Activated CD4-positive, alpha-beta T cell treated with anti-CD3 and anti-CD28 coated beads, Interleukin-2, amount 10 ng/mL, durations not matched to agents 7 days and 5 days (primary cell): Measurements from ENCODE around the gene OSBPL6. TPM values are rescaled to one million over a fixed set of nuclear protein-coding genes. Genes with fewer than 3 reads are reported as not detected.

Source experiments
- CTCF ChIA-PET: fragments of 350-600 bp; sonication (Branson Sonifier 250); formaldehyde crosslinking; loops from one replicate; lab custom pipeline; 2021; ENCODE audit warnings: antibody characterized with exemption; lab: Charles Lee
- POLR2A ChIA-PET: fragments of 350-600 bp; sonication (Branson Sonifier 250); formaldehyde crosslinking; loops from one replicate; lab custom pipeline; 2021; ENCODE audit warnings: antibody characterized with exemption; lab: Charles Lee
- DNase-seq: peaks from one replicate; pipeline ENCODE4 v3.0.0-alpha.2; 2020
- H3K27ac Mint-ChIP-seq: one replicate; pipeline ENCODE4 v1.8.0; 2021; ENCODE audit warnings: mild to moderate bottlenecking, moderate library complexity, mixed read lengths
- H3K27me3 Mint-ChIP-seq: one replicate; pipeline ENCODE4 v1.8.0; 2021; ENCODE audit warnings: mixed read lengths
- H3K36me3 Mint-ChIP-seq: one replicate; pipeline ENCODE4 v1.8.0; 2021; ENCODE audit warnings: low read depth, mixed read lengths
- H3K4me1 Mint-ChIP-seq: one replicate; pipeline ENCODE4 v1.8.0; 2021; ENCODE audit warnings: mixed read lengths
- H3K4me3 Mint-ChIP-seq: one replicate; pipeline ENCODE4 v1.8.0; 2021; ENCODE audit warnings: mild to moderate bottlenecking, moderate library complexity, mixed read lengths
- H3K9me3 Mint-ChIP-seq: one replicate; pipeline ENCODE4 v1.8.0; 2021; ENCODE audit warnings: mixed read lengths
- total RNA-seq, 2 experiments: library from RNA; stranded (reverse); gene quantifications; one replicate each; pipeline ENCODE4 v1.2.3, GENCODE V29; 2021

Gene OSBPL6
- total RNA-seq, 2 experiments from 2014 or later: 0.35 to 0.52 TPM

DNA sequence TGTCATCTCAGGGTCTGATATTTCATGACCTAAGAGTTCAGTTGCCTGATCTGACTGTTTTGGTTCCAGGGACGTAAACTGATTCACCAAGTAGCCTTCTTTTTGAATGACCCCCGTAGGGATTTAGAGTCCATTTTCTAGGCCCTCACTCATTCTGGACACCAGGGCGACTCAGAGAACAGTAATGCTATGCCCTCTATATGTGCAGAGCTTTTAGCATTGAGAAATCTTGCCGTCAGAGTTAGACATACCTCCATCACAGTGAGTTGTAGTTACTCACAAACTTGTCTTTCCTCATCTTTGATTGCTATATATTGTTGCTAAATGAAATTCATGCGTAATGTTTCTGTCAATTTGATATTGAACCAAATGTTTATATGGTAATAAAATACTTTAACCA, 92.3 kb downstream of the OSBPL6 start:
- Mint-ChIP-seq H3K4me3 (no peak overlapping the region), H3K4me1 (peaks cover 2% of the 10 kb centered on the region)
- CTCF ChIA-PET: interaction anchor here (0.6 kb wide), 1 partner anchor 34 kb away, joined by 3 read pairs; no protein-coding TSS in a partner anchor

DNA sequence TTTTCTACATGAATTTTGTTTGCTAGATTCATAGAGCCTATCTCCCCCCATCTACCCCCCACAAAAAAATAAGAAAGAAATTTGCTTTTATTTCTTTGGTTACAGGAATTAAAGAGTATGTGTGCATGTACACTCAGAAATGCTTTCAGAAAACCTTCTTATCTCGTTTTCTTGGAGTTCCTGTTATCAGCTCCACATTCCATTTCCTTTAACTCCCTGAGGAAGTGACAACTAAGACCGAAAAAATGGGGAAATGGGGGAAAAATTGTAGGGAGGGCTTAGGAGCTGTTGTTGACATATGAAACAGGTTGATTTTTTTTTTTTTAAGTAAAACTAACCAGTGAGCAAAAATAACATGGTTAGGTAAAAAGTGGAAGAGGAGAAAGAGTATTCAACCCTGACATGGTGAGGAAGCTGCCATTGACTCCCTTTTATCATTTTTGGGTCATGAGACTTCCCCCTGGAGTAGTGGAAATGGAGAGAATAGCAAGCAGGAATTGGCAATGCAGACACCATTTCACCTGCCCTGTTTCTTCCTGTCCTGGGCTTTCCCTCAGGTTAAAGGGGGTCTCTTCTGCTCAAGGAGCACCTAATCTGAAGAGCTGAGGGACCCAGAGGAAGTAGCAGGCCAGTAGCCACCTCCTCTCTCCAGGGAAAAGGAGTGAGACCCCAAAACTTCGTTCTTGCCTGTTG, 93.5 kb downstream of the OSBPL6 start:
- POLR2A ChIA-PET: no interaction called here
- H3K4me3 Mint-ChIP-seq: no peak overlapping the region
- H3K4me1 Mint-ChIP-seq: peaks cover 2% of the 10 kb centered on the region
- CTCF ChIA-PET: interaction anchor here (0.7 kb wide), 1 partner anchor 20 kb away, joined by 3 read pairs; no protein-coding TSS in a partner anchor
- no peaks in the 10 kb centered on the region for H3K9me3 Mint-ChIP-seq
- no peak for DNase-seq
- no peak overlapping the region for H3K27ac Mint-ChIP-seq
- H3K36me3 Mint-ChIP-seq: no peaks in the 10 kb centered on the region
- H3K27me3 Mint-ChIP-seq: peaks cover 15% of the 10 kb centered on the region

More for the DNA sequence above, 92.3 kb downstream of the OSBPL6 start:
- H3K9me3 Mint-ChIP-seq: no peaks in the 10 kb centered on the region
- POLR2A ChIA-PET: no interaction called here
- no peaks in the 10 kb centered on the region for H3K36me3 Mint-ChIP-seq
- DNase-seq: no peak
- H3K27me3 Mint-ChIP-seq: peaks cover 8% of the 10 kb centered on the region
- H3K27ac Mint-ChIP-seq: no peak overlapping the region

DNA sequence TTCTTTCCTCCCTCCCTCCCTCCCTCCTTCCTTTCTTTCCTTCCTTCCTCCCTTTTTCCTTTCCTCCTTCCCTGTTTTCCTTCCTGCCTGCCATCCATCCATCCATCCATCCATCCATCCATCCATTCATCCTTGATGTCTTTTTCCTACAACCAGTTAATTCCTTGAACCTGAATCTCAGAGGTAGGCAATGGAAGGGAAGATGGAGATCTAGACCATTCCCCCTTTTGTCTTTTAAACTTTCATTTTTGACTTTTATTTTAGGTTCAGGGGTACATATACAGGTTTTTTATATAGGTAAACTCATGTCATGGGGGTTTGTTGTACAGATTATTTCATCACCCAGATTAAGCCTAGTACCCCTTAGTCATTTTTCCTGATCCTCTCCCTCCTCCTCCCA, 97.4 kb downstream of the OSBPL6 start:
- CTCF ChIA-PET: no interaction called here
- peaks cover 26% of the 10 kb centered on the region for H3K27me3 Mint-ChIP-seq
- no peak overlapping the region for H3K27ac Mint-ChIP-seq
- no peaks in the 10 kb centered on the region for H3K9me3 Mint-ChIP-seq
- H3K4me3 Mint-ChIP-seq: no peak overlapping the region
- DNase-seq: no peak
- H3K4me1 Mint-ChIP-seq: no peaks in the 10 kb centered on the region
- H3K36me3 Mint-ChIP-seq: no peaks in the 10 kb centered on the region
- POLR2A ChIA-PET: no interaction called here

DNA sequence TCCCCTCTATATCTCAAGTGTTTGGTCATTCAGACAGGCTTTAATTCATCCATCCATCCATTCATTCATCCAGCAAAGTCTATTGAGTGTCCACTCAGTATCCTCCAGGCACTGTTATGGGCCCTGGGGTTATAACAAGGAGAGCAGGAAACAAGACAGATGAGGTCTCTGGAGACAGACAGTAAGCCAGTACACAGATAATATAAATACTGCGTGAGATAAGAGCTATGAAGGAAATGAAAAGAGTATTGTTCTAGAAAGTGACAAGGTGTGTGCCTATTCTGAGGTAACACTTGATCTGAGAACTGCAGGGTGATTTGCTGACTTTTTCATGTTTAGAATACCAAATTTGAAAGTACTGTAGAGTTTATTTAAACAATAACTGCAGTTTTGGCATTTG, 98.3 kb downstream of the OSBPL6 start:
- H3K27me3 Mint-ChIP-seq: peaks cover 26% of the 10 kb centered on the region
- no peak overlapping the region for H3K4me3 Mint-ChIP-seq
- no peaks in the 10 kb centered on the region for H3K36me3 Mint-ChIP-seq
- H3K4me1 Mint-ChIP-seq: no peaks in the 10 kb centered on the region
- POLR2A ChIA-PET: no interaction called here
- no peak overlapping the region for H3K27ac Mint-ChIP-seq
- CTCF ChIA-PET: no interaction called here
- no peak for DNase-seq
- H3K9me3 Mint-ChIP-seq: no peaks in the 10 kb centered on the region

DNA sequence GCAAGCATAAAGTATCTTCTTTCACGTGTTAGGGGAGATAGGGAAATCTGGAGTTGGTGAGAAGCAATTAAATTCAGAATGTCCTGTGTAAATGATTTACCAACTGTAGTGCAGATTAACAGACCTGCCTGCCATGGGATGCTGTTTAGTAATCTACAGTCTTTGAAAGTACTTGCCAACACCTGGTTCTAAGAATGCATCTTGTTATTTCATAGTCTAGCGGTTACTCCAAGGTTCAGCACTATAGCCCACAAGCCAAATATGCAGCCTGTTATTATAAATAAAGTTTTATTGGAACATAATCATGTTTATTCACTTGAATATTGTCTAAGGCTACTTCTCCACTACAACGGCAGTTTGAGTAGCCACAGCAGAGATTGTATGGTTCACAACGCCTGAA, 100.8 kb downstream of the OSBPL6 start:
- no peaks in the 10 kb centered on the region for H3K36me3 Mint-ChIP-seq
- peaks cover 28% of the 10 kb centered on the region for H3K27me3 Mint-ChIP-seq
- no peak for DNase-seq
- CTCF ChIA-PET: no interaction called here
- H3K9me3 Mint-ChIP-seq: no peaks in the 10 kb centered on the region
- POLR2A ChIA-PET: no interaction called here
- no peaks in the 10 kb centered on the region for H3K4me1 Mint-ChIP-seq
- no peak overlapping the region for H3K4me3 Mint-ChIP-seq
- no peak overlapping the region for H3K27ac Mint-ChIP-seq

DNA sequence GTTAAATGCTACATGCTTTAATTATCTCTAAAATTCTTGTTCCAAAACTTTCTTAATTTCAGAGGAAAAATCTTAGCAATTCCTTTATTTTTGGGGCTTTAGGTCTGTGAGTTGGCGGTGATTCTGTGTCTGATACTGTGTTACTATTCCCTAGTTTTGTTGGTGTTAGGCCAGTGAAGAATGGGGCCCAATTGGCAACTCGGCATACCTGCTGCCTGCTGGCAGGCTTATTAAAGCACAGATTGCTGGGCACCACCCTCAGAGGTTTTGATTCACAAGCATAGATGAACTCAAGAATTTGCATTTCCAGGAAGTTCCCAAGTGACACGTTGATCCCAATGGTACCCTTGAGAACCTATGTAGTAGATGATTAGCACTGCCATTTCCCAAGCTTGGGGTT, 101.6 kb downstream of the OSBPL6 start:
- POLR2A ChIA-PET: no interaction called here
- CTCF ChIA-PET: interaction anchor here (0.5 to 1.2 kb wide), 2 partner anchors 29 to 45 kb away, joined by 3 read pairs; no protein-coding TSS in a partner anchor
- no peaks in the 10 kb centered on the region for H3K9me3 Mint-ChIP-seq
- no peak for DNase-seq
- no peaks in the 10 kb centered on the region for H3K36me3 Mint-ChIP-seq
- peaks cover 28% of the 10 kb centered on the region for H3K27me3 Mint-ChIP-seq
- no peak overlapping the region for H3K4me3 Mint-ChIP-seq
- no peaks in the 10 kb centered on the region for H3K4me1 Mint-ChIP-seq
- H3K27ac Mint-ChIP-seq: no peak overlapping the region

DNA sequence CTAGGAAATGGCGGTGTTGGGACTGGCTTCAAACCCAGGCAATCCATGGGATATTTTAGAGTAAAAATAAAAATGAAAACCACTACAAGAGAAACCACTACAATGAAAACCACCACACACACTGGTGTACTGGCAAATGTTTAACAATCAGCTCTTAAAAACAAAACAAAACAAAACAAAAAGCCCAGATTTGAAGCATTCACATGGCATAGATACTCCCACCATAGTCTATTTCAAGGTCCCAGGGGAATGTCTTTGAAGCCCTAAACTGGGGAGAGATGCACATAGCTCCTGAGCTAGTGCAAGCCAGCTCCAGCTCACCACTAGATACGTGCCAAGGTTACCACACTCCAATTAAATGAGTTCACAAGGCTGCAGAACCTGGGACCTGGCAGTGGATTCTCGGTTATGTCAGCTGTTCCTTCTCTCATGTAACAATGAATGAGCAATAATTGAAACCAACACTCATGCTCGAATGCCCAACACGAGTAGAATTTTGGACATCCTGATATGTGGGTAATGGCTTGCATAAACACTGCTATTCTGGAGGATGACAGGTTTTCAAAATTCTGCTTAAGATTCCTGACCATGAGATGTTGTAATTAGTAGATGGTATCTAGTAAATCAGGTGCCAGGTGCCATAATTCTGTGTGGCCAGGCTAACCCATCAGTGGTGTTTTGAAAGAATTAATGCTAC, 102.2 kb downstream of the OSBPL6 start:
- ChIA-PET POLR2A (no interaction called here), CTCF (interaction anchor here (0.5 to 1.2 kb wide), 2 partner anchors 30 to 46 kb away, joined by 3 read pairs; no protein-coding TSS in a partner anchor)
- Mint-ChIP-seq H3K9me3 (no peaks in the 10 kb centered on the region), H3K4me3 (no peak overlapping the region), H3K27me3 (peaks cover 23% of the 10 kb centered on the region), H3K36me3 (no peaks in the 10 kb centered on the region), H3K4me1 (no peaks in the 10 kb centered on the region), H3K27ac (no peak overlapping the region)
- DNase-seq: no peak

DNA sequence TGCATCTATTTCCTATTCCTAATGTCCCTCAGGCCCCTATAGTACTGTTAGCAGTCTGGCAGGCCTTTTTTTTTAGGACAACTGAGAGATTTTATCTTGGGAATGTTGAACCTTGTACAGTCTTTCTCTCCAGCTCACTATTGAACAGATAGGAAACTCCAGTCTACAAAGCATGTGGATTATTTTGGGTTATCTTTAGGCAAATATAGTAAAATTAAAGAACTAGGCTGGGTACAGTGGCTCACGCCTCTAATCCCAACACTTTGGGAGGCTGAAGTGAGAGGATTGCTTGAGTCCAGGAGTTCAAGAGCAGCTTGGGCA, 102.7 kb downstream of the OSBPL6 start:
- Mint-ChIP-seq H3K27me3 (peaks cover 20% of the 10 kb centered on the region), H3K9me3 (no peaks in the 10 kb centered on the region), H3K4me1 (no peaks in the 10 kb centered on the region), H3K27ac (no peak overlapping the region), H3K4me3 (no peak overlapping the region), H3K36me3 (no peaks in the 10 kb centered on the region)
- POLR2A ChIA-PET: no interaction called here
- DNase-seq: no peak
- CTCF ChIA-PET: interaction anchor here (1.2 kb wide), 1 partner anchor 30 kb away, joined by 3 read pairs; no protein-coding TSS in a partner anchor

DNA sequence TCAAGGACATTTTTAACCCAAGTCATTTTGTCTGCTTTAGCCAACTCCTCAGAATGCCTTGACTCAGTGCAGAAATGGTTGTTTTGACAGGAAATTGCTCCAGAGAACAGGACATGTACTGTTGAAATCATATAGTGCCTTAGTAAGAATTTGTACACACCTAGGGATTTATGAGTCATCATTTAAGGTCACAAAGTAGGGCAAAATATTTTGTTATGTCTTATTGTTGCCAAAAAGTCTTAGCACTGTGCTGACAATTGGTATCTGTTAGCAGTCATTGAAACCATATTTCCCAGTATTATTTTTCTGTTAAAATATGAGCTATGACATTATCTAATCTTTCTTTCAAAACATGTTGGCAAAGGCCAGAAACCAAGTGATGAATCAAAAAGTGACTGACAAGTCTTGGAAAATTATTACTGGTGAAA, 104.5 kb downstream of the OSBPL6 start:
- H3K9me3 Mint-ChIP-seq: no peaks in the 10 kb centered on the region
- no peaks in the 10 kb centered on the region for H3K4me1 Mint-ChIP-seq
- CTCF ChIA-PET: no interaction called here
- no peaks in the 10 kb centered on the region for H3K36me3 Mint-ChIP-seq
- no peak overlapping the region for H3K27ac Mint-ChIP-seq
- DNase-seq: no peak
- POLR2A ChIA-PET: no interaction called here
- peaks cover 21% of the 10 kb centered on the region for H3K27me3 Mint-ChIP-seq
- H3K4me3 Mint-ChIP-seq: no peak overlapping the region

DNA sequence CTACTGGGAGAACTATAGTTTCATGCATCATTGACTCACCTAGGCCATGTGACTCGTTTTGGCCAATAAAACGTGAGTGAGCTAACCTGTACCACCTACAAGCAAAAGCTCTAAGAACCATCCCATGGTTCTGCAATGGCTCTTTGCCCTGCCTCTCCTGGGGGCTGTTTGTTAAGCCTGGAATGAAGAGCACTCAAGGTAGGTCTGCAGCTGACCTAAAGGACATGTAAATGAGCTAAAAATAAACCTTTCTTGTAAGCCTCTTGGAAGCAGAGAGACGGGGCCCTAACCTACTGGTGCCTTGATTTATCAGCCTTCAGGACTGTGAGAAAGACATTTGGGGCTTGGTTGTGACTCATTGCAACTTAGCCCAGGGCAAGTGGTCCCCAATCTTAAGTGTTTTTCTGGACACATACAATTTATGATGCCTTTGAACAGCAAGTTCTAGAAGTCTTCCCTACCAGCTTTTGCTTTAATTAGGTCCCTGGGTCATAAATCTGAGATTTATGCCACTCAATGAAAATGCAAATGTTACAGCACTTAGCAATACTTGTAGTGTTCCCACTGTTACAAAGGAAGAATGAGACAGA, 107.4 kb downstream of the OSBPL6 start:
- Mint-ChIP-seq H3K9me3 (no peaks in the 10 kb centered on the region), H3K27me3 (peaks cover 14% of the 10 kb centered on the region), H3K36me3 (no peaks in the 10 kb centered on the region), H3K4me1 (no peaks in the 10 kb centered on the region), H3K27ac (no peak overlapping the region), H3K4me3 (no peak overlapping the region)
- ChIA-PET POLR2A (no interaction called here), CTCF (interaction anchor here (0.6 kb wide), 1 partner anchor 8 kb away, joined by 3 read pairs; no protein-coding TSS in a partner anchor)
- no peak for DNase-seq

DNA sequence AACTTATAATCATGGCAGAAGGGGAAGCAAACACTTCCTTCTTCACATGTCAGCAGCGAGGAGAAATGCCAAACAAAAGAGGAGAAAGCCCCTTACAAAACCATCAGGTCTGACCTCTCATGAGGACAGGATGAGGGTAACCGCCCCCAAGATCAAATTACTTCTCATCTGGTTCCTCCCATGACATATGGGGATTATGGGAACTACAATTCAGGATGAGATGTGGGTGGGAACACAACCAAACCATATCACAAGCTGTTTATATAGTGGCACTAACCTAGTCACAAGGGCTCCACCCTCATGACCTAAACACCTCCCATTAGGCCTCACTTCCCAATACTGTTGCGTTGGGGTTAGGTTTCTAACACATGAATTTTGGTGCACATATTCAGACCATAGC, 110.0 kb downstream of the OSBPL6 start:
- Mint-ChIP-seq H3K27ac (no peak overlapping the region), H3K4me3 (no peak overlapping the region), H3K36me3 (no peaks in the 10 kb centered on the region), H3K27me3 (peaks cover 23% of the 10 kb centered on the region), H3K4me1 (no peaks in the 10 kb centered on the region), H3K9me3 (no peaks in the 10 kb centered on the region)
- CTCF ChIA-PET: no interaction called here
- no peak for DNase-seq
- POLR2A ChIA-PET: no interaction called here

DNA sequence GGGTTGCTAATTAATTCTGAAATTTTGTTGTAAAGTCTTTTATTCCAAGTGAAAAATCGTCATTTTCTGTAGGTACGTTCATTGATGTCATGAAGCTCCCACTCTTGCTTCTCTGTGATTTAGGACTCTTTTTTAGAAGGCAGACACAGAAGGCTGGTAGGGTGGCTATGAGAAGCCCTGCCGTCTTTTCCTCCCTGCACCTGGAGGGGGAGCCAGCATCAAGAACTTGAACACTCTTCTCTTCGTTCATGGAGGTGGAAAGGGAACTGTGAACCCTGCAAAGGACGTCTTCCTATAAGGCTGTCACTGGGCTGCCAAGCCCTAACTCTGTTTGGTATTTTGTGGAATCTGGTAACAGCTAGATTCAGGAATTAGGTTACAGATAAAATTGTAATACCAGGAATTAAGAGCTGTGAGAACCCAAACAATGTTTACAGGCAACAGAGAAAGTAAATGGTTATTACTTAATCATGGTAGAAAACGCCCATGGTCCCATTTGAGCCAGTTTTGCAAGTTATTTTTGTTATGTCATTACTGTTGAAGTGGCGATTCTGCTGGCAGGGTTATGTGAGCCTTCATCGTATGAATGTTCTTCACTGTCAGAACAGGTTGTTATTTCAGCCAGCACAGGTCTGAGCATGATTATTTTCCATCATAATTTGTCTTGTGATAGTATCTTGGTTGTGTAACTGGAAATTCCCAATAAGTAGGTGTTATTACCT, 112.2 kb downstream of the OSBPL6 start:
- Mint-ChIP-seq H3K9me3 (no peaks in the 10 kb centered on the region), H3K27me3 (peaks cover 22% of the 10 kb centered on the region), H3K4me1 (no peaks in the 10 kb centered on the region), H3K36me3 (no peaks in the 10 kb centered on the region), H3K27ac (no peak overlapping the region), H3K4me3 (no peak overlapping the region)
- CTCF ChIA-PET: interaction anchor here (2.3 kb wide), 1 partner anchor 108 kb away, joined by 5 read pairs; no protein-coding TSS in a partner anchor
- POLR2A ChIA-PET: no interaction called here
- peak; percentile 44 for DNase-seq
